MCF 10A (cell line): ENCODE measurements around the gene ATP5F1A. TPM values are rescaled to one million over a fixed set of nuclear protein-coding genes. Genes with fewer than 3 reads are reported as not detected.
"Not testable (repeated sequence)": the region's sequence is repeated elsewhere in the genome, so short reads cannot be mapped to it uniquely, and the experiment has no call there.

ENCODE experiments used
- BruUV-seq: library from RNA; stranded (reverse); fragments of 400-500 nt; replicated peaks from 2 replicates; lab custom pipeline; 2021; lab: Mats Ljungman, UMichigan
- CTCF ChIA-PET: fragments of 300-600 bp; sonication (Branson Sonifier 250); formaldehyde crosslinking; extraction: SDS; loops from one replicate; lab custom pipeline; 2021; ENCODE audit warnings: antibody characterized with exemption, inconsistent platforms; lab: Yijun Ruan, JAX
- POLR2A ChIA-PET: fragments of 300-600, 350-650 bp; sonication (Branson Sonifier 250); formaldehyde crosslinking; extraction: SDS; loops from one replicate; lab custom pipeline; 2020; ENCODE audit warnings: antibody characterized with exemption, inconsistent platforms; lab: Yijun Ruan, JAX
- DNase-seq: peaks from one replicate; pipeline ENCODE4 v3.0.0-alpha.2; 2018; ENCODE audit not compliant: unreplicated experiment
- H3K27ac Mint-ChIP-seq: one replicate; pipeline ENCODE4 v1.8.0; 2022; ENCODE audit warnings: mild to moderate bottlenecking, low read depth, mixed read lengths; ENCODE audit not compliant: unreplicated experiment
- H3K27me3 Mint-ChIP-seq: one replicate; pipeline ENCODE4 v1.8.0; 2022; ENCODE audit warnings: mixed read lengths; ENCODE audit not compliant: insufficient read depth, unreplicated experiment
- H3K36me3 Mint-ChIP-seq: one replicate; pipeline ENCODE4 v1.8.0; 2022; ENCODE audit warnings: mild to moderate bottlenecking, moderate library complexity, mixed read lengths; ENCODE audit not compliant: insufficient read depth, unreplicated experiment
- H3K4me1 Mint-ChIP-seq: one replicate; pipeline ENCODE4 v1.8.0; 2022; ENCODE audit warnings: mixed read lengths; ENCODE audit not compliant: insufficient read depth, unreplicated experiment
- H3K4me3 Mint-ChIP-seq: one replicate; pipeline ENCODE4 v1.8.0; 2022; ENCODE audit warnings: mild to moderate bottlenecking, moderate library complexity, mixed read lengths; ENCODE audit not compliant: unreplicated experiment
- H3K9me3 Mint-ChIP-seq: one replicate; pipeline ENCODE4 v1.8.0; 2022; ENCODE audit warnings: mixed read lengths; ENCODE audit not compliant: unreplicated experiment
- CTCF ChIP-seq: fragments of 200-600 bp; IDR thresholded peaks from one replicate; pipeline ENCODE4 v1.8.0; 2022; ENCODE audit warnings: antibody characterized with exemption, mild to moderate bottlenecking; ENCODE audit not compliant: unreplicated experiment
- intact Hi-C: fragments of 100-400 bp; cut with micrococcal nuclease; formaldehyde crosslinking; loops from 2 replicates; pipeline ENCODE4 v1.14.1; 2022
- total RNA-seq: library from RNA; stranded (reverse); gene quantifications from 2 replicates; pipeline ENCODE4 v1.2.3, GENCODE V29; 2022

The ATP5F1A gene
- total RNA-seq, 1 experiment from 2014 or later, result 458 TPM

- CTCF ChIA-PET, result no interaction called here
- Mint-ChIP-seq H3K27ac (no peak overlapping the region), H3K9me3 (no peaks in the 10 kb centered on the region)
Measured at GRCh38 chr18:46095532-46095931, 2.6 kb downstream of the ATP5F1A start.

GRCh38 chr18:46088501-46088900 lies 9.6 kb downstream of the ATP5F1A start:
- H3K9me3 Mint-ChIP-seq, intact Hi-C loops, POLR2A ChIA-PET, BruUV-seq, CTCF ChIA-PET, H3K4me1 Mint-ChIP-seq, DNase-seq, H3K4me3 Mint-ChIP-seq, H3K27ac Mint-ChIP-seq, H3K27me3 Mint-ChIP-seq: not testable (repeated sequence)
- peaks cover 100% of the 10 kb centered on the region for H3K36me3 Mint-ChIP-seq

More at GRCh38 chr18:46095532-46095931, 2.6 kb downstream of the ATP5F1A start:
- peaks cover 5% of the 10 kb centered on the region for H3K4me1 Mint-ChIP-seq
- intact Hi-C loops, result no loop called here
- no peak for TF ChIP-seq CTCF
- no TSS peak for BruUV-seq
- DNase-seq, result no peak
- H3K36me3 Mint-ChIP-seq, result peaks cover 57% of the 10 kb centered on the region
- POLR2A ChIA-PET, result interaction anchor here (0.9 to 2.8 kb wide), 2 partner anchors 15 to 22 kb away, joined by 4 to 7 read pairs; partner anchors contain the start of gene PSTPIP2
- H3K4me3 Mint-ChIP-seq, result peak overlapping the region; percentile 33
- no peaks in the 10 kb centered on the region for H3K27me3 Mint-ChIP-seq

- intact Hi-C loops, result no loop called here
- Mint-ChIP-seq H3K27me3 (no peaks in the 10 kb centered on the region), H3K27ac (no peak overlapping the region)
Measured at GRCh38 chr18:46084431-46084830, 13.7 kb downstream of the ATP5F1A start.

GRCh38 chr18:46080156-46080555 lies 17.9 kb downstream of the ATP5F1A start:
- Mint-ChIP-seq H3K27ac (no peak overlapping the region), H3K9me3 (no peaks in the 10 kb centered on the region), H3K4me1 (no peaks in the 10 kb centered on the region), H3K27me3 (no peaks in the 10 kb centered on the region), H3K36me3 (peaks cover 78% of the 10 kb centered on the region), H3K4me3 (no peak overlapping the region)
- intact Hi-C loops, result no loop called here
- DNase-seq, result no peak
- no TSS peak for BruUV-seq
- ChIA-PET CTCF (interaction anchor here (0.6 to 0.7 kb wide), 2 partner anchors 8 to 105 kb away, joined by 3 read pairs; partner anchors contain the start of gene PSTPIP2), POLR2A (interaction anchor here (1.1 to 1.2 kb wide), 2 partner anchors 10 to 15 kb away, joined by 4 to 7 read pairs; no protein-coding TSS in a partner anchor)
- TF ChIP-seq CTCF, result no peak

More at GRCh38 chr18:46084431-46084830, 13.7 kb downstream of the ATP5F1A start:
- ChIA-PET CTCF (no interaction called here), POLR2A (interaction anchor here (1.9 kb wide), 1 partner anchor 13 kb away, joined by 10 read pairs; no protein-coding TSS in a partner anchor)
- H3K4me1 Mint-ChIP-seq, result no peaks in the 10 kb centered on the region
- H3K36me3 Mint-ChIP-seq, result peaks cover 98% of the 10 kb centered on the region
- H3K9me3 Mint-ChIP-seq, result no peaks in the 10 kb centered on the region
- no peak for DNase-seq
- H3K4me3 Mint-ChIP-seq, result no peak overlapping the region
- TF ChIP-seq CTCF, result no peak
- no TSS peak for BruUV-seq
